HG02588 (cell line): ENCODE measurements around the gene ZNRD2.
A peak's percentile ranks its signal among the peaks of the same experiment; 100 is the strongest.
"Not testable (repeated sequence)": the region's sequence is repeated elsewhere in the genome, so short reads cannot be mapped to it uniquely, and the experiment has no call there.

Source experiments
- ATAC-seq: cut with Tn5 transposase; IDR thresholded peaks from one replicate; pipeline ENCODE4 v1.9.1; 2021; ENCODE audit warnings: mild to moderate bottlenecking, moderate library complexity; ENCODE audit not compliant: unreplicated experiment

Gene ZNRD2

DNA sequence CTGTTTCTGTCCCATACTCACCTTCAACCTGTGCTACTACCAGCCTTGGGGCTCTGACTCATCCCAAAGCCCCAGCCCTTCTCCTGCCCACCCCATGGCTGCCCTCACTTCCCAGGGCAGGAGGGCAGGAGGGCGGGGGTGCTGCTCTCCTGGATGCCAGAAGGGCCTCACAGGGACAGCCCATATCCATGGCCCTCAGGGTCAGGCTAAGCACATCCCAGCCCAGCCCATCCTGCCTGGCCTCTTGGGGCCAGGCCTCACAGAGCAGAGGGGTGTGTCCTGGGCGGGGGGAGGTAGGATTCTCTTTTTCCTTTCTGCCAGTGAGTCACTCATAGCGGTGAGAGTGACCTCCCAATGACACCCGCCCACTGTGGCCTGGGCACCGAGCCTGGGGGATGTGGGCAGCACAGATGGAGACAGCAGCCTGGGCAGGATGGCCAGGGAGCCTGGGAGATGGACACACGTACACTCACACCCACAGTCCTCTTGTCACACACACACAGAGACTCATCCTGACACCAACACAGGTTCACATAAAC lies 14.5 kb upstream of the ZNRD2 start:
- ATAC-seq, result no peak

DNA sequence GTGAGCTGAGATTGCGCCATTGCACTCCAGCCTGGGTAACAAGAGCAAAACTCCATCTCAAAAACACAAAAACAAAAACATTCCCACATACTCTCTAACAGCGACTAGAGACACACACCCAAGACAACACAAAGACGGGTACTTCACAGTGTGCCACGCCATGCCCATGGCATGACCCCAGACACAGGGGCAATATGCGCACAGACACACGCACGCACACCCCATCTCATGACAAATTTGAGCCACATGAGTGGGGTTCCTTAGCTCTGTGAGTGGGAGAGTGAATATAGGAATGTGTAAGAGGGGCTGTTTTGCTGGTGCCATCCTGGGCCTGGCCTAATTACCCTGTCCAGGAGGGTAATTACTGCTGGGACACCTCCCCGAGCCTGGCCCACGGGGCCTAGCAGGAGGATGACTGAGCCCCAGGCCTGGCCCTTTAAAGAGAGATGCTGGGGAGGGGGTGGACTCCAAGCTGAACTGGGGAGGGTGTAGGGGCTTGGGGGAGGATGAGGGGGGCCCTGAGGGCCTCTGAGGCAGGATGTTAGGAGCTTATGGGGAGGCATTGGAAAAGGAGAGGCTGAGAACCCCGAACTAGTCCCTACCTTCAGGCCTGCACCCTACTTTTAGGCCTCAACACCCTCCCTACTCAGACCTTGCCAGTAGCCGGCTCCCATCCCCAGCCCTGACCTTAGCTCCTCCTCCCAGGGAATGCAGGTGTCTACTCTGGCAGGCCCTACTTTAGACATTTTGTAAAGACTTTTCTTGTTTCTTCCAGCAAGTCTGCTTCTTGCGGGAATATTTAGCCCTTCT lies 13.6 kb upstream of the ZNRD2 start:
- no peak for ATAC-seq

DNA sequence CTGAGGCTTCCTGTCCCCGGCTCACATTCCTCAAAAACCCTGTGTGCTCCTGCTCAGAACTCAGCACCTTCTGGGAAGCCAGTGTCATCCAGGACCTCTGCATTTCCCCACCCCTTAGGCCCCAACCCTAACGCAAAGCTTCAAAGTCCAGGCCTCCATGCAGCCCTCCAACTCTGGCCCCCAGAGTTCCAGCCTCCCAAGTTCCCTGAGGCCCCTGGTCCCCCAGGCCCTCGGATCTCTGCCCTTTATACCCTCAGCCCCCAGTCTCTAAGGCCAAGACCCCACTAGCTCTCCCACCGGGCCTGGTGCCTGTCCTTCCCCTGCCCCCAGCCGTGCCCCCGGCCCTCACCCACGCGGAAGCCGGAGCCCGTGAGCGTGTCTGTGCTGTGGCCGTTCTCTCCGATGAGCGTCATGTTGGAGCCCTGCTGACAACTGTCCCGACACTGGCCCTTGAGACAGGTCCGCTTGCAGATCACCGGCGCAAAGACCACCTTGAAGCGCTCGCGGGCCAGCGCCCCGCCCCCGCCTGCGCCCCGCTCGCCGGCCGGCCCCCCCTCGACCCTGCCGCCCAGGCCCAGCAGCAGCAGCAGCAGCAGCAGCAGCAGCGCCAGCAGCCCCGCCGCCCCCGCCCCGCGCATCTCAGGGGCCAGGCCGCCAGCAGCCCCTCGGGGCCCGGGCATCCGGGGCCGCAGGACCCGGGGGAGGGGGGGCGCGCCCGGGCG lies 12.8 kb upstream of the ZNRD2 start:
- no peak for ATAC-seq

GRCh38 chr11:65558002-65558929 lies 12.0 kb upstream of the ZNRD2 start, which contains the start of gene LTBP3:
LTBP3 (minus strand) TSS chr11:65558359; CDS start chr11:65557959, 400 bp downstream.
- no peak for ATAC-seq

DNA sequence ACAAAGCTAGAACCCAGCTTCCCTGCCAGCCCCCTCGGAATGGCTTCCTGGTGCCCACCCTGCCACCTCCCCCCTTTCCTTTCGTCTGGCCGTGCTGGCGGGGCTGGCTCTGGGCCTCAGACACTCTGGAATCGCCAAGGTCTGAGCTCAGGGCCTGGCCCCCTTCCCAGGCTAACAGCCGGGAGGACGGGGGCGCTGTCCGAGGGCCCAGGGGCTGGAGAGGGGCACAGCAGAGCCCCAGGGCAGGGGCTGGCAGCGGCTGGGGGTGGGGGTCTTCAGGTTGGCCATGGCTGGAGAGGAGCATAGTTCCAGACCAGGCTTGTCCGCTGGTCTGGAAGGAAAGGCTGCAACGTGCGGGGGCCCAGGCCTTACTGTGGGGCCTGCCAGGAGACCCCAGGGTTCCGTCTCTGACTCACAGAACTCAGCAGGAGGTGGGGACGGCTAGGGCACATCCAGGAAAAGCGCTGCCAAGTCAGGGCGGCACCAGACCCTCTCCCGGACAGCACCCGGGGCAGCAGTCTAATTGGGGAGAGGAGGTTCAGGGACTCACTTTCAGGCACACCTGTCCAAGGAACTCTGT lies 11.3 kb upstream of the ZNRD2 start:
- no peak for ATAC-seq

GRCh38 chr11:65559535-65559934 lies 10.7 kb upstream of the ZNRD2 start:
- no peak for ATAC-seq

- no peak for ATAC-seq
Observed at GRCh38 chr11:65559951-65560537, 10.2 kb upstream of the ZNRD2 start.

DNA sequence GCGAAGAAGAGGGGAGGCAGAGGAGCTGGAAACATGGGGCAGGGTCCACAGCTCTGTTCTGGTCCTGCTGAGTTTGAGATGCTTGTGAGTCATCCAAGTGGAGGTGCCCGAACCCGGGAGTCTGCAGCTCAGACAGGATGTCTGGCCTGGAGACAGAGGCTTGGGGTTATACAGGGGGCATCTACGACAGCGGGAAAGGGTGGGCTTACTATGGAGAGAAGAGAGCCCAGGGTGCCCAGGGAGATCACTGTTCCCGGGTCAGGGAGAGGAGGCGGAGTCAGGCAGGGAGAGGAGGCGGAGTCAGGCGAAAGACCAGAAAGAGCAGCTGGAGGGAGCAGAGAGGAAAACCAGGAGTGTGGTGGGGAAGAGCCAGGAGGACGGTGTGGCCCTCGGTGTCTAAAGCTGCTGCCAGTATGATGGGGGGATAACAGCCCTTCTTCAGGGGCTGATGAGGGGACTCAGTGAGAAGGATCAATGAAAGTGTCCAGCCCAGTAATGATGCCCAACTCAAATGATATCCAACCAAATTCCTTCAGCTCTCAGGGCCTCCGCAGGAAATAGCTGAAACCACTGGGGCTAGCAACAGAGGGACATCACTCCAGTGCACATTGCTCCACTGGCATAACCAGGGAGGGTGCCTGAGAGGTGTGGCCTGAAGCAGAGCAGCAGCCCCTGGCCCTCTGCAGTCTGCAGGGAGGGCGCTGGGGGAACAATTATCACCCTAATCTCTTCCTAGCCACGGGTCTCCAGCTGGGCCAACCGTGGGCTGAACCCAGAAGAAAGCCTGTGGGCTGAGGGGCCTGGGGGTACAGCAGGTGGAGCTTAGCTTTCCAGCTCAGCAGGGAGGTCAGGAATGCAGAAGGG lies 9.5 kb upstream of the ZNRD2 start:
- ATAC-seq, result no peak

DNA sequence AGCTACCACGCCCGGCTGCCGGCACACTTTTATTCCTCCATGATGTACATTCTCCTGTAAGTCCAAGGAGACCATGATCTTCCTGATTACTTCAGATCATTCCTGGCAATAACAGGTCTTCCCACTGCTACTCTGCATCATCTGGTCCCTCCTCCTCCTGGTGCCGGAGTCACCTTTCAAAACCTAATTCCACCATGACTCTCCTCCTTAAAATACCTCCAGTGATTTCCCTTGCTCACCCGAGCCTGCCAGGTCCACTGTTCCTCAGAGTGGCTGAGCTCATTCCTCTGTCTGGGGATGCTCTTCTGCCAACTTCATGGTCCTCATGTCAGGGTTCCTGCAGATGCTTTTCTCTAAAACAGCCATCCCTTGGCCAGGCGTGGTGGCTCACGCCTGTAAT lies 8.3 kb upstream of the ZNRD2 start:
- ATAC-seq, result no peak

GRCh38 chr11:65562788-65563187 lies 7.5 kb upstream of the ZNRD2 start:
- ATAC-seq, result no peak

DNA sequence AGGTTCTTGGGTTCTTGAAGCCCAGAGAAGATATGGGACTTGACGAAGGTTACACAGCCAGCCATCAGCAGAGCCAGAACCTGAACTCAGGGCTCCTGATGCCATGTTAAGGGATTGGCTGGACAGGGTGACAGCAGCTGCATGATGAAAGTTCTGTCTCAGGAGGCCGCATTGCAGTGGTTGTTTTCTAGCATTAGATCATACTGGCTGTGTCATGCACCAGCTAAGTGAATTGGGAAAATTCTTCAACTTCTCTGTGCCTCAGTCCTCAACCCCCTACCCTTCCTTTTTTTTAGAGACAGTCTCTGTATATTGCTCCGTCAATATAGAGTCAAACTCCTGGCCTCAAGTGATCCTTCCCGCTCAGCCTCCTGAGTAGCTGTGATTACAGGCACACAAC lies 6.7 kb upstream of the ZNRD2 start:
- ATAC-seq, result no peak

DNA sequence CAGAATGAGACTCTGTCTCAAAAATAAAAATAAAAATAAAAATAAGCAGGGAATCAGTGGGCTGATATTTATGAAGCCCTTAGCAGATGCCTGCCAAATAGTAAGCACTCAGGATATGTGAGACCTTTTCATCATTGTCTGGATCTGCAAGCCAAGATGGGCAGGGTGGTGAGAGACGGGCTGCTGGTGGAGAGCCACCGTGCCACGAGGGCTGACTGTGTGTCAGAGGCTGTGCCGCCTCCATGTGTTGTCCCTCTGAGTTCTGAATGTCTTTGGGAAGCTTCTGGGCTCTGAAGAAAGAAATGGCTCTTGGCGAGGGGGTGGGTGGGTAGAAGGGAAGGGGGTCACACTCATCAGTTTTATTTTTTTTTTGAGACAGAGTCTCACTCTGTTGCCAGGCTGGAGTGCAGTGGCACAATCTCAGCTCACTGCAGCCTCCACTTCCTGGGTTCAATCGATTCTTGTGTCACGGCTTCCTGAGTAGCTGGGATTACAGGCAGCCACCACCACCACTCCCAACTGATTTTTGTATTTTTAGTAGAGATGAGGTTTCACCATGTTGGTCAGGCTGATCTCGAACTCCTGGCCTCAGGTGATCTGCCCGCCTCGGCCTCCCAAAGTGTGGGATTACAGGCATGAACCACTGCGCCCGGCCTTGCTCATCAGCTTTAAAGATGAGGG lies 5.3 kb upstream of the ZNRD2 start:
- ATAC-seq, result not testable (repeated sequence)

GRCh38 chr11:65565624-65566453 lies 4.4 kb upstream of the ZNRD2 start:
- ATAC-seq, result no peak

DNA sequence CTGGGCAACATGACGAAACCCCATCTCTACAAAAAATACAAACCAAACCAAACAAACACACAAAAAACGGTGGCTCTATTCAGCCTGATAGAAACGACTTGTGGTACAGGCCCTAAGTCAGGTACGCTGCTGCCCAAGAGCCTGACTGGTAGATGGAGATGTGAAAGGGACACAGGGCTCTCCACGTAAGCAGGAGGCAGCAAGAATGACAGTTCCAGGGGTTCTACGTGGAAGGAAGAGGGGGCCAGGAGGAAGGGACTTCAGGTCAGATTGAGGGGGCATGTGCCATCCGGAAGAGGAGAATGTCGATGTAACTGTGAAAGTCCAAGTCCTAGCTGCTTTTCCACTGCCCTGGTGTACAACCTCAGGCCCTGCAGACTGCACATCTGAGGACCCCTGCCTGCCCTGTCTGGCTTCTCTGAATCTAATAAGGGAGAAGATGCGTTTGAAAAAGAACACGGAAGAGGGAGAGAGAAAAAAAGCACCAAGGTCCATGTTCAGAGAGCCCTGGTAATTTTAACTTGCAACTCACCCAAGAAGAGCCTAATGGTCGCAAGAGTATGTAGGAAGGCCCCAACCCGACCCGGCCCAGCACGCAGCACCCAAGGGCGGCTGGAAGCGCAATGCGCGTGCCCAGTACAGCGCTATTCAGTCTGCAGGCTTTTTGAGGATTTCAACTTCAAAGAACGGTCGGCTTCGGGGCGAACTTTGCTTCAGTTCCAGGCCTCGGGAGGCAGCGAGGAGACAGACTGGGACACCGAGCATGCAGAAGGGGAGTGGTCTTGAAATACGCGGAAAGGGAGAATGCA lies 909 bp upstream of the ZNRD2 start:
- ATAC-seq, result peak; percentile 1

GRCh38 chr11:65571420-65571819 lies 1.1 kb downstream of the ZNRD2 start:
- no peak for ATAC-seq

DNA sequence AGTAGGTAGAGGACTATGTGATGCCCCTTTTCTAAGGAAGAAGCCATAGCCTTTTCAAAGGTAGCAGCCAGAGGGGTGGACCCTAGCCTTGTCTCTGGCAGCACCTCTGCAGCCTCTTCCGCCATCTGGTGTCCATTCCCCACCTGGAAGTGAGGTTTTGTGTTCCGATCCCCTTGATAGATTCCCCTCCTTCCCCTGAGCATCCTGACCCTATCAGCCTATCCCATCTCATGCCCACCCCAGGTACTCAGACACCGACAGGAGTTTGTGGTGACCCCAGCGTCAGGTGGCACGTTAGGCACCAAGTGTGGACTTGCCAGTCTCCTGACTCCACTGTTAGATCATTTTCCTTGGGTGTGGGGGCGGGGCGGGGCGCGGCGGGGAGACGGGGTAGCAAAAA lies 1.7 kb downstream of the ZNRD2 start:
- no peak for ATAC-seq
